ENCODE data around the gene DUSP28.
"Not testable (repeated sequence)": the region's sequence is repeated elsewhere in the genome, so short reads cannot be mapped to it uniquely, and the experiment has no call there.

DUSP28 gene, protein sequence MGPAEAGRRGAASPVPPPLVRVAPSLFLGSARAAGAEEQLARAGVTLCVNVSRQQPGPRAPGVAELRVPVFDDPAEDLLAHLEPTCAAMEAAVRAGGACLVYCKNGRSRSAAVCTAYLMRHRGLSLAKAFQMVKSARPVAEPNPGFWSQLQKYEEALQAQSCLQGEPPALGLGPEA

GRCh38 chr2:240560084-240560479 lies at the start of gene DUSP28:
Gene DUSP28, plus strand, starts transcription at chr2:240560357. Its CDS starts 328 bp downstream, at chr2:240560685.
- peak; percentile 90 for DNase-seq (ENCODE audit: low spot score)

GRCh38 chr2:240510513-240511210 lies 49.5 kb upstream of the DUSP28 start:
- no peak for DNase-seq (ENCODE audit: low spot score)

DNA sequence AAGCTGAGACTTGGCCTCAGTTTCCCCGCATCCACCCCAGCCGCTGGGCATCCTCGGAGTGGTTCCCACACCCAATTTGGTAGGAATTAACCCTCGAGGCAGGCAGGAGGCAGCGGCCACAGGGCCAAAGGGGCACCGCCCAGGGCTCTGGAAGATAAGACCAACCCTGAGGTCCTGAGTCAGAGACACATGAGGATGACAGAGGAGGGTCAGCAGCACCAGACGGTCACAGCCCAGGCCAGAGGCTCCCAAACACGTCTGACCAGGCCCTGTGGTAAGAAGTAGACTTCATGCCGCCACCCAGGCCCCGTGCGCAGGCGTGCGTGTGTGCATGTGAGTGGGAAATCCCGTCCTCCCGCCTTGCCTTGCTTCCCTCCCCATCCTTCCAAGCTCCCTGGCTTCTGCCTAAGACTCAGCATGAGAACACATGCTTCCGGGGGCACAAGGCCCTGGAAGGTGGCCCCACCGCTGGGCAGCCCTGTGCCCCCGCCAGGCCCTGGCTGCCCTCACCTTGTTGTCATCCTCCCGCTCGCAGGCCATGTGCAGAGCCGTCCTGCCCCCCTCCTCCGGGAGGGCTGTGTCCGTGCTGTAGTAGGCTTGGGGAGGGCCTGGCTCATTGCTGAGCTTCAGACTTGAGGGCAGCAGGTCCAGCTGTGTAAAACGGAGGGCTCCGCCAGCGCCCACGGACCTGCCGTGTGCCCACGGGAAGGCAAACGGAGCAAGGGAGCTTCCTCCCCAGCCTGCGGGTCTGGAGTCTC lies 48.6 kb upstream of the DUSP28 start:
- DNase-seq (ENCODE audit: low spot score): no peak

- no peak for DNase-seq (ENCODE audit: low spot score)
These were observed 48.1 kb upstream of the DUSP28 start for GRCh38 chr2:240512109-240512485.

DNA sequence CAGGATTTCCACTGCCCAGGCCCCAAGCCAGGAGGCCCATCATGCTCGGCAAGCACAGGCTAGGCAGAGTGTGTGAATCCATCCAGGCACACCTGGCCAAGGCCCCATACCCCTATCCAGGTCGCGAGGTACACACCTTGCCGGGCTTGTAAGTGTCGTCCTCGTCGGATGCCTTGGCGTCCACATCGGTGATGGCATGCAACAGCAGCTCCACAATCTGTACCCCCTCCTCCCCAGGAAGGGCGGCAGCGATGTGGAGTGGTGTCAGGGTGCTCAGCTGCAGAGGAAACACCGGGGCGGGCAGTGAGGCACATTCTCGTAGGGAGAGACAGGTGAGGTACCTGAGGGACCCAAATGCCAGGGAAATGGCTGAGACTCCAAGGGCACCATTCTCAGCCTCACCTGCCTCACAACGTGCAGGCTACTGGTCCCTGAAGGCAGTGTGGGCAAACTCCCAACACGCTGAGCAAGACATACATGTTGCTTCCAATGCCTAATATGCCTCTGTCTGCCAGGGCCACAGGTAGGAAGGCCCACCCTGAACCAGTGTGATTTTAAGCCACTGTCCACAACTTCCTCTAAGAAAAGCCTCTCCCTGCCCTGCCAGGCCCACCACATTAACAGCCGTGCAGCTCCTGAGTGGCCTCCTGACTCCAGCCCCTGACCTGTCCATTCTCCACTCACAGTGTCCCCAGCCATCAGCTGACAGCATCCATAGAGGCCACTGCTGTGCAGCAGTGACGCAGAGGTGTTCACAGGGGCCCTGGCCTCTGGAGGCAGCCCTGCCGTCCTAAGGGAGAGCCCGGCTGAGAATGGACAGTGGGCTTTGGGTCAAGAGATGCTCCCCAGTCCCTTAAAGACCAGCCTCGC lies 47.3 kb upstream of the DUSP28 start:
- DNase-seq (ENCODE audit: low spot score): no peak

- DNase-seq (ENCODE audit: low spot score): peak; percentile 47
These were observed 46.4 kb upstream of the DUSP28 start for GRCh38 chr2:240513549-240514287.

- DNase-seq (ENCODE audit: low spot score): no peak
These were observed 45.5 kb upstream of the DUSP28 start for GRCh38 chr2:240514631-240515030.

- no peak for DNase-seq (ENCODE audit: low spot score)
These were observed 42.8 kb upstream of the DUSP28 start for GRCh38 chr2:240517342-240517741.

- DNase-seq (ENCODE audit: low spot score): no peak
These were observed 41.2 kb upstream of the DUSP28 start for GRCh38 chr2:240518981-240519380.

DNA sequence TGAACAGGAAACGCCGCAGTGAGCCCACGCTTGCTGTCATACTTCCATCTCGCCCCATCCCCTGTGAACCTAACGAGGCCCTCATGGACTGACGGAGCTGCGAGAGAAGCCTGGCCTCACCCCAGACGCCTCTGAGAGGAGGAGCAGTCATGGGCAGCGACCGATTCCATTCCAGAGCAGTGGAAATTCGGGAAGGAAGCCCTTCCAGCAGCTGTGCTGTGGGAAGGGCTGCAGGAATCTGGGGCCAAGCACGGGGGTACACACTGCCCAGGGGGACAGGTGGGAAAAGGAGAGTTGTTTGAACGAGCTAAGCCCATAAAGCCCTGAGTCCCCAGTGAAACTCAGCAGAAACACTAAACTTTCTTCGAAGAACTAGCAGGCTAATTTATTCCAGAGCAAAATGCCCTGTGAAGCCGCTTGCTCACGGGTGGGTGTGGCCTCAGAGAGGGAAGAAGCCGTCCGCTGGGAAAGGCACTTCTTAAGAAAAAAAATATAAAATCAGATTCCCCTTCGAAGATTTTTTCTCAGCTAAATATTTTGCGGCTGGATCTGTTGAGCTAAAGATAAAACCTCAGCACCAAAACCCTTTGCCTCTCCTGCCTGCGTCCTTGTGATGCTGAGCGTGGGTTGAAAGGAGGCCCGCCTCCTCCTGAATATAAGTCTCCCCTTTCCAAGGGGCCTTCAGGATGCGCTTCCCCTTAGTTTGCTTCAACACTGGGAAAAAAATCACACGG lies 40.6 kb upstream of the DUSP28 start:
- no peak for DNase-seq (ENCODE audit: low spot score)

DNA sequence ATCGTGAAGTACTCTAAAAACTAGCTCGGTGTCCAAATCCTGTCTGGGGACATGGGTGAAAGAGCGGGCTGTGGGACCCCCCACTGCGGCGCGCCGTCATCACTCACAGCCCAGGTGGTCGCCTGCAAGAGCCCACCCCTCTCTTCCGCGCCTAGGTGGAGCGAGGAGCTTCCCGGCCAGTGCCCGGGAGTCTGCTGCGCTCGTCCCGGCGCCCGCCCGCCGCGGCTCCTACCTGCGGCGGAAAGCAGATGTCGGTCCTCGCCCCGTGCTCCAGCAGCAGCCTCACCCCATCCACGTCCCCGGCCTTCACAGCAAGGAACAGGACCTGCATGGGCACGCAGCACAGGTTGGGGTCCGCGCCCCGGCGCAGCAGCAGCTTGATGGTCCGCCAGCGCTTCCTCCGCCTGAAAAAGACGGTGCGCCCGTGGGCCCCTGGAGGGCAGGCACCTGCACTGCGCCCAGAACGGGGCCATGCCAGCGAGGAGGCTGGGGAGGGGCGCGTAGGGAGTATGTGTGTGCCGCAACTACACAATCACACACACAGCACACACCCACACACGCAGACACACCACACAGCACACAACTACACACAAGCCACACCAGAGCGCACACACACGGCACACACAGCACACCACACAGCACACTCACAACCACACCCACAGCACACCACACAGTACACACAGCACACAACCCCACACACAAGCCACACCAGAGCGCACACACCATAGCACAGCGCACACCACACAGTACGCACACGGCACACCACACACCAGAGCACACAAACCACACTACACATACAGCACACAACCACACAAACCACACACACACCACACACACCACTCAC lies 39.8 kb upstream of the DUSP28 start:
- DNase-seq (ENCODE audit: low spot score): no peak

GRCh38 chr2:240520974-240521350 lies 39.2 kb upstream of the DUSP28 start:
- no peak for DNase-seq (ENCODE audit: low spot score)

GRCh38 chr2:240521885-240522284 lies 38.3 kb upstream of the DUSP28 start:
- DNase-seq (ENCODE audit: low spot score): not testable (repeated sequence)

- no peak for DNase-seq (ENCODE audit: low spot score)
These were observed 37.8 kb upstream of the DUSP28 start for GRCh38 chr2:240522406-240522805.

GRCh38 chr2:240523451-240524281 lies 36.5 kb upstream of the DUSP28 start:
- DNase-seq (ENCODE audit: low spot score): no peak

GRCh38 chr2:240524963-240525718 lies 35.0 kb upstream of the DUSP28 start:
- DNase-seq (ENCODE audit: low spot score): no peak

GRCh38 chr2:240525802-240526201 lies 34.4 kb upstream of the DUSP28 start:
- DNase-seq (ENCODE audit: low spot score): no peak

- no peak for DNase-seq (ENCODE audit: low spot score)
These were observed 33.6 kb upstream of the DUSP28 start for GRCh38 chr2:240526521-240526920.

Measured in globus pallidus (tissue), 1 donor.